HAP-1 (cell line): ENCODE measurements around the gene SGPL1.

ENCODE experiments used
- DNase-seq, 2 experiments: peaks; one replicate each; pipeline ENCODE4 v3.0.0-alpha.2; 2016 to 2020; ENCODE audit warnings: low spot score in 2 of 2
- H3K27me3 ChIP-seq: fragments of 250-450 bp; sonication (Bioruptor Pico); 2 replicates; pipeline ENCODE4 v1.5.1; 2020; ENCODE audit warnings: low read depth, mild to moderate bottlenecking, moderate library complexity
- H3K36me3 ChIP-seq: fragments of 250-450 bp; sonication (Bioruptor Pico); replicated peaks from 2 replicates; pipeline ENCODE4 v1.5.1; 2020; ENCODE audit warnings: mild to moderate bottlenecking
- H3K4me1 ChIP-seq: fragments of 250-450 bp; sonication (Bioruptor Pico); 2 replicates; pipeline ENCODE4 v1.5.1; 2020; ENCODE audit warnings: mild to moderate bottlenecking
- H3K4me3 ChIP-seq: fragments of 250-450 bp; sonication (Bioruptor Pico); 2 replicates; pipeline ENCODE4 v1.5.1; 2020; ENCODE audit warnings: mild to moderate bottlenecking, moderate library complexity
- H3K9me3 ChIP-seq: fragments of 250-450 bp; sonication (Bioruptor Pico); 2 replicates; pipeline ENCODE4 v1.5.1; 2020; ENCODE audit warnings: mild to moderate bottlenecking, moderate library complexity
- in situ Hi-C: fragments of 300-500 bp; cut with MboI; formaldehyde crosslinking; loops from 3 replicates; pipeline ENCODE4 v1.14.3; 2020; ENCODE audit warnings: low sequenced_read_pairs, inconsistent platforms, mixed read lengths

SGPL1 gene

DNA sequence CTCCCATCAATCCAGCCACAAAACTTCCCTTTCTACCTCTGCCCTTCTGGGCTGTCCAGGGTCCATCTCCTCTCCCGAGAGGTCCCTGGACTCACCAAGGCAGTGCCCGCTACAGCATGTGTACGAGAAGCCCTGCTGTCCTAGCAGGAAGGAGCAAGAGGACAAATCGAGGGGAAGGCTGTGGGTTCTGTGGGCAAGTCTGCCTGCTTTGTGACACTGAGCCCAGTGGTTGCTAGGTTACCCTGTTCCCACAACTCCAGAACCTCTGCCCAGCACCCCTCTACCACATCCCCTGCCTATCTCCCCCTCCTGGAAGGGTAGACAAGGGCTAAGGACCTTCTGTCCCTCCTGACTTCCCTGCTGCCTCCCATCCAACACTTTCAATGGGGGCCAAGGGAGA lies 30.6 kb upstream of the SGPL1 start, which contains the start of gene TBATA:
Gene TBATA, minus strand, starts transcription at position 188 of the 400 bp plus-strand sequence. CDS start 1,998 bp downstream, outside the sequence.
- H3K27me3 ChIP-seq: peaks cover 6% of the 10 kb centered on the region; the same call in 1 of the 2 replicates
- in situ Hi-C loops: no loop called here
- no peaks in the 10 kb centered on the region for H3K4me1 ChIP-seq
- no peaks in the 10 kb centered on the region for H3K9me3 ChIP-seq
- H3K36me3 ChIP-seq: no peaks in the 10 kb centered on the region
- H3K4me3 ChIP-seq: no peak within 1 kb of the TSS
- no peak for DNase-seq

DNA sequence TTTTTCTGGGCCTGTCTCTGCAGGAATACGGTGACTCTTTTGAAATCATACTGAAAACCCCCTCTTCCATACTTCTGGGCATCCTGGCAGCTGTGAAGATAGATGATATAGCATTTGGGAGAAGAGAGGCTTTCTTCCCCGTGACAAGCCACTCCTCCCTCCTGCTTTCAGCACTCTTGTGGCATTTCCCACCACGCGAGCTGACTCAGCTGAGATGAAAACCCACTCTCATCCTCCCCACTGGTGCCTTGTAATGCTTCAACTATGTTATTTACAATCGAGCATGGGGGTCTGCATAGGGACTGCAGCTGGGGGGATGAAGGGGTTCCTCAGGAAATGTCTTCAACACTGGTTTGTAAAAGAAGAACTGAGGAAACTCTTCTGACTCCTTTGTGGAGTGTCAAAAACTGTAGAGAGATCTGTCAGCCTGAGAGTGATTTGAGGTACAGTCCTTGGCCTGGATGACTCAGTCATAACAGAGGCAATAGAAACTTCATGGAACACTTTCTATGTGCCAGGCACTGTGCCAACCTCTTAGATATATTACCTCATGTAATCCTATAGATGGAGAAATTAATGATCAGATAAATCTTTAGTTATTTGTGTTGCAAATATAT lies 28.8 kb upstream of the SGPL1 start:
- Histone ChIP-seq H3K4me1 (no peaks in the 10 kb centered on the region), H3K9me3 (no peaks in the 10 kb centered on the region), H3K27me3 (peaks cover 17% of the 10 kb centered on the region), H3K36me3 (no peaks in the 10 kb centered on the region), H3K4me3 (no peak overlapping the region)
- in situ Hi-C loops: no loop called here
- no peak for DNase-seq

DNA sequence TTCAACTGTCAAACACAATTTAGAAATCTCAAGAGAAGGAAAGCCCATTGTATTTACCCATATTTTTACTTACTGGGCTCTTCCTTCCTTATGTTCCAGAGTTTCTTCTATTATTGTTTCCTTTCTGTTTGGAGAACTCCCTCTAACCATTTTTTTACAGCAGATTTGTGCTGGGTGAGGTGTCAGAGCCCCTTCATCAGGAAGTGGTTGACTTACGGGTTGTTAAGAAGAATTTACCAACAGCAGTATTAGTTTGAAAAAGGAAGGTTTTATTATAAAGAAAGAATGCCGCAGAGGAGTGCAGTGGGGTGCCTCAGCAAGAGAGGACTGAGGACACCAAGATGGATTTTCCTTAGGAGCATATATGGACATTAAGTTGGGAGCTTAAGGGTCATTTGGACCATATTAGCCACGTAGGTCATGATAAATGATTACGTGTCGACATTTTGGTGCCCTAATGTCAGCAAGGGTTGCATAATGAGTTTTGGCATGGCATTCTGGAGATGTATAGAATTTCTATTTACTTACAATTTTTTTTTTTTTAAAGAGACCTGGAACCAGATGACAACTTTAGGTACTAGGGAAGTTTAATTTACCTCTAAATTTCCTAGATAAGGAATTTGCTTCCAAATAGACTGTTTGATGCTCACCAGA lies 24.2 kb upstream of the SGPL1 start:
- no peak overlapping the region for H3K4me3 ChIP-seq
- H3K36me3 ChIP-seq: no peaks in the 10 kb centered on the region
- in situ Hi-C loops: no loop called here
- H3K9me3 ChIP-seq: no peaks in the 10 kb centered on the region
- no peaks in the 10 kb centered on the region for H3K4me1 ChIP-seq
- H3K27me3 ChIP-seq: peaks cover 14% of the 10 kb centered on the region
- no peak for DNase-seq

DNA sequence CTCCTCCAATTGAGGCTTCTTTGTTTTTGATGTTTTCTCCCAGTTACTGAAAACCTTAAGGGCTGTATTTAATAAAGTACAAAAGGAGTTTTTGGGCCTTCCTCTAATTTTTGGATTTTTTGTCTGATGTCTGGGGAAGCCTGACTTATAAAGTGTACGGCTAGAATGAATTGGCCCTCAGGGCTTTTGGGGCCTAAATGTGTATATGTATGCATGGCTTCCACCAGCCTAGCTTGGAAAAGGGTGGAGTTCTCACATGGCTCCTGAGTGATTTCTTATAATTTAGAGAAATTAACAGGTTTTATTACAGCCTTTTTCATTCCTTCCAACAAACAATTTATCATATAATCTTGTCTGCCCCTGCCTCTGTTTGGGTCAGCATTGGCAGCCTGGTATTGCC lies 20.1 kb upstream of the SGPL1 start:
- no peak overlapping the region for H3K4me3 ChIP-seq
- H3K27me3 ChIP-seq: peaks cover 9% of the 10 kb centered on the region
- no peak for DNase-seq
- in situ Hi-C loops: no loop called here
- H3K4me1 ChIP-seq: no peaks in the 10 kb centered on the region
- H3K9me3 ChIP-seq: no peaks in the 10 kb centered on the region
- no peaks in the 10 kb centered on the region for H3K36me3 ChIP-seq

DNA sequence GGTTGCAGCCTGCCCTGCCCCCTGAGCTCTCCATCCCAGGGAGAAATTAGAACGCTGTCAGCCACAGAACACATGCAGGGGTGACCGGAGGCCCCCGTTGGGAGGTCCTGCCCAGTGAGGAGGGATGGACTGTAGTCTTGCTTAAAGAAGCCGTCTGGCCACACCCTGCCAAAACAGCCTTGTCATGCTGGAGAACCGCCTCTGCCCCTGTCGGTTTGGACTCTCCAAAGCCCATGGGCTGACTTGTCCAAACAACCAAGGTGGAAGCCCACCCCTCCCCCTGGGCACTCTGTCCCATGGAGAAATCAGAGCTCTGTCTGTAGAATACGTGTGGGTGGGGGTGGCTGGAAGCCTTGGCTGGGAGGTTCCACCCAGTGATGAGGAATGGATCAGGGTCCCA lies 17.9 kb upstream of the SGPL1 start:
- Histone ChIP-seq H3K36me3 (no peaks in the 10 kb centered on the region), H3K4me1 (no peaks in the 10 kb centered on the region), H3K9me3 (no peaks in the 10 kb centered on the region), H3K27me3 (no peaks in the 10 kb centered on the region; the same call in 1 of the 2 replicates), H3K4me3 (no peak overlapping the region)
- DNase-seq: no peak
- in situ Hi-C loops: no loop called here

DNA sequence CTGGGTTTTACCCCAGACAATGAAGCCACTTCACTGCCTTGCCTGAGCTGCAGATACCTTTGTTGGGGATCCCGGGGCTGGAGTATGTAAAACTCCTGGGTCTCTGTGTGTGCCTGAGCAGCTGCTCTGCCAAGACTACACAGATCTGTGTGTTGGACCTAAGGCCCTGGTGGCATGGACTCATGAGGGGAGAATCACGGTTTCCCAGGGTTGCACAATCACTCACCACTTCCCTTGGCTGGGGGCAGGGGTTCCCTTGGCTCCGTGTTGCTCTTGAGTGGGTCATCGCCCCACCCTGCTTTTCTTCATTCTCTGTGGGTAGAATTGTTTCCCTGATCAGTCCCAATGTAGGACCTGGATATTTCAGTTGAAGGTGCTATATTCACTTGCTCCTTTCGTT lies 16.6 kb upstream of the SGPL1 start:
- in situ Hi-C loops: no loop called here
- no peak for DNase-seq
- H3K4me1 ChIP-seq: no peaks in the 10 kb centered on the region
- no peaks in the 10 kb centered on the region for H3K36me3 ChIP-seq
- H3K4me3 ChIP-seq: no peak overlapping the region
- no peaks in the 10 kb centered on the region for H3K9me3 ChIP-seq
- H3K27me3 ChIP-seq: no peaks in the 10 kb centered on the region; the same call in 1 of the 2 replicates

DNA sequence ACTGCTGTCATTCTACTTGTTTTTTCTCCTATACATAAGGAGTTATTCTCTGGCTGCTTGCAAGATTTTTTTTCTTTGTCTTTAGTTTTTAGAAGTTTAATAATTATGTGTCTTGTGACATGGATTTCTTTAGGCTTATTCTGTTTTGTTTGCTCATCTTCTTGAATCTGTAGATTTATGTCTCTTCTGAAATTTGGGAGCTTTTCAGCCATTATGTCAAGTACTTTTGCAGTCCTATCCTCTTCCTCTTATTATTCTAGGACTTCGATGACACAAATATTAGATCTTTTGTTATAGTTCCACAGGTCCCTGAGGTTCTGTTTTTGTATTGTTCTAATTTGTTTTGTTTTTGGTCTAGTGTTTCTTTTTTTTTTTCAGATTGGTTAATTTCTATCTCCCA lies 13.9 kb upstream of the SGPL1 start:
- DNase-seq: no peak
- peaks cover under 1% of the 10 kb centered on the region for H3K4me1 ChIP-seq
- H3K27me3 ChIP-seq: no peaks in the 10 kb centered on the region; the same call in 1 of the 2 replicates
- H3K4me3 ChIP-seq: no peak overlapping the region
- no peaks in the 10 kb centered on the region for H3K36me3 ChIP-seq
- in situ Hi-C loops: no loop called here
- no peaks in the 10 kb centered on the region for H3K9me3 ChIP-seq

DNA sequence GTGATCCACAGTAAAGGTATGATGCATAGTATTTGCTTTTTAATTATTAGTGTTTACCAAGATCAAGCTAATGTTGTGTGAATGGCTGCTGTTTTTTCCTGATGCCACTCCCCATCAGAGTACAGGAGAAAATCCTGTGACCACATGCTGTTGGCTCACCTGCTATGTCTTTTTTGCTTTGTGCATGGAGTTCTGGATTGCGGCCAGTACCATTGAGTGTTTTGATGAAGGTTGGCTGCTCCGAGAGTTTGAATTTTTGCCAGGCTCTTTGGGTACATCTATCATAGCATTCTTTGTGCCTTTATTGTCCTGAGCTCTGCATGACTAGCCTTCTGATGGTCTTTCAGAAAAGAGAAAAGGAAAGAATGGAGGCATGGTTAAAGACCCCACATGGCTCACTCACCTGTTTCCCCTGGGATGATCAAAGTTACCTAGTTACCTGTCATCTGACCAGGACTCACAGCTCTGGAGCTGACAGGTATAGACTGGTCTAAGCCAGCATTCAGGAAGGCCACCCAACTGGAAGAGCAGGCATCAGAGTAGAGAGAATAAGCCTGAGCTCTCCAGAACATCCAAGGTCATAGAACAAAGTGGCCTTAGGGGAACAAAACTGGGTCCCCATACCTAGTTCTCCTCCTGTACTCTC lies 11.8 kb upstream of the SGPL1 start:
- in situ Hi-C loops: no loop called here
- no peak for DNase-seq

DNA sequence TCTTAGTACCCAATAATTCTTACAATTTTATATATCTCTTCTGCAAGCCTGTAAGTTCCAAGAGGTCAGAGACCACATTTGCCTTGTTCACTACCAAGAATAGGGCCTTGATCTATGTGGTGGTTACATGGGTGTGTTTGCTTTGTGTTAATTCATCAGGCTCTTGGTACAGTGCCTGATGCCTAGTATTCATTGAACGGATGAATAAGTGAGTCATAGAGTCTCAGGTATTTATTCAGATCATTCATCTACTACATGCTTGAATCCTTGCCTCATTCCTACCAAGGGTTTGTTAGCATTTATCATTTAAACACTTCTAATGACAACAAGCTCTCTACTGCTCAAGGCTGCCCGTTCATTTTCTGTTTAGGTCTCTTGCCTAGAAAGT lies 11.3 kb upstream of the SGPL1 start:
- no peak overlapping the region for H3K4me3 ChIP-seq
- H3K4me1 ChIP-seq: peaks cover 9% of the 10 kb centered on the region
- no peaks in the 10 kb centered on the region for H3K36me3 ChIP-seq
- H3K27me3 ChIP-seq: no peaks in the 10 kb centered on the region; the same call in 1 of the 2 replicates
- no peaks in the 10 kb centered on the region for H3K9me3 ChIP-seq
- in situ Hi-C loops: no loop called here
- DNase-seq: no peak

More for the DNA sequence above, 11.8 kb upstream of the SGPL1 start:
- Histone ChIP-seq H3K4me1 (peaks cover 9% of the 10 kb centered on the region), H3K4me3 (no peak overlapping the region), H3K27me3 (no peaks in the 10 kb centered on the region; the same call in 1 of the 2 replicates), H3K9me3 (no peaks in the 10 kb centered on the region), H3K36me3 (no peaks in the 10 kb centered on the region)

DNA sequence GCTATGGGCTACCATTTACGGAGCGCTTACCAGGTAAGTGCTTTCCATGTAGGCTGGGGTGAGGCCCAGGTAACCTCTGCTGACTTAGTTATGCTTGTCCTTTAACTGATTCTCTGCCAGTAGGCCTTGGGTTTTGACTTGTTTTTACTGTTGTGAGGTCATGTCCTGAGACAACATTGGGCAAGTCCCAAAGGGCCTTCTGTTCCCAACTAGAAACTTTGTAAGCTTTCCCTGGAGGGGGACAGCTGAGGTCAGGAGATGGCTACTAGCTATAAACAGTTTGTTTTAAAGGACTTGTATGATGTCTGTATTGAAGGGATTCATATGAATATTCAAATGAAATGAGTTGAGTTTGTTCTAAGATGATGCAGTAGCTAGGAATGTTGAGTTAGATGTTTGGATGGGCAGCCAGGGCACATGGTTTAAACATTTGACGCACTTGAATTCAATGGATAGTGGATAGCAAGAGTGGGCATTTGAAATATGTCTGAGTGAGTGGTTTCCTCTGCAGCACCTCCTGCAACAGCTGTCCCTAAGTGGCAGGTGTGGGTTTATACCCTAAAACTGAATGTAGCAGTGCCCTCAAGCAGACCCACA lies 10.0 kb upstream of the SGPL1 start:
- in situ Hi-C loops: no loop called here
- Histone ChIP-seq H3K27me3 (no peaks in the 10 kb centered on the region; the same call in 1 of the 2 replicates), H3K9me3 (no peaks in the 10 kb centered on the region), H3K4me3 (no peak overlapping the region), H3K4me1 (peaks cover 9% of the 10 kb centered on the region), H3K36me3 (no peaks in the 10 kb centered on the region)
- no peak for DNase-seq

DNA sequence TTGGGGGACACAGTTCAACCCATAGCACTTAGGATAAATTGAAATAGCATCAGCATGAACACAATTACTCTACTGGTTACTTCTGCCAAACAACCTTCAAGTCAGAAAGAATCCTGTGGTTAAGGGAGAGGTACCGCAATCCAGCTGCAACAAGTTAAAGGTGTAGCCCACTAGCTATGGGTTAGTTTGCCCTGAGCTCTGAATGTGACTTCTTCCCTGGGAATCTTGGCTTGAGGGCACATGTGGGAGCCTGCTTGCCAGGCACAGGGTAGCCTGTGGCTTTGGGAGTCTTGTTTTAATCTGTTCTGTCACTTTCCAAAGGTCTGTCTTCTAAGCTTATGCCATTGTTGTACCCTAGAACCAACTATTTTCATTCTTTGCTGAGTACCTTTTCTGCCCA lies 8.9 kb upstream of the SGPL1 start:
- no peaks in the 10 kb centered on the region; the same call in 1 of the 2 replicates for H3K27me3 ChIP-seq
- no peaks in the 10 kb centered on the region for H3K9me3 ChIP-seq
- in situ Hi-C loops: no loop called here

DNA sequence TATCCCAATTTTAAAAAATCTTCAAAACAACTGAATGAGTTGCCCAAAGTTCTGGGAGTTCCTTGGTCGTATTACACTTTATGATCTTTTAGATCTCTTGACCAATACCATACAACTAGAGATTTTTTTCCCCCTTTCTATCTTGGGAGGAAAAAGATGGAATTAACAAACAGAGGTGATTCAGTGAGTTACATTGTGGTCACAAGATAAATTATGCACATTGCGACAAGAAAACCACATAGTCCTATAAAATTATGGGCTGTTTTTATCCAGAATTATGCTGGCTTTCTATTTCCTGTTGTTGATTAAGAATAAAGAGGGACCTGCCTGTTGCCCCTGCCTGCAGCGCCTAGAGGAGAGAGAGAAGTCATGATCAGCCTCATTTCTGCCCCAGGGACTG lies 8.2 kb upstream of the SGPL1 start:
- Histone ChIP-seq H3K9me3 (no peaks in the 10 kb centered on the region), H3K4me1 (peaks cover 9% of the 10 kb centered on the region), H3K4me3 (no peak overlapping the region), H3K27me3 (no peaks in the 10 kb centered on the region), H3K36me3 (no peaks in the 10 kb centered on the region)
- in situ Hi-C loops: no loop called here
- DNase-seq: no peak

More for the DNA sequence above, 8.9 kb upstream of the SGPL1 start:
- no peak for DNase-seq
- H3K4me1 ChIP-seq: peaks cover 9% of the 10 kb centered on the region
- no peaks in the 10 kb centered on the region for H3K36me3 ChIP-seq
- H3K4me3 ChIP-seq: no peak overlapping the region

DNA sequence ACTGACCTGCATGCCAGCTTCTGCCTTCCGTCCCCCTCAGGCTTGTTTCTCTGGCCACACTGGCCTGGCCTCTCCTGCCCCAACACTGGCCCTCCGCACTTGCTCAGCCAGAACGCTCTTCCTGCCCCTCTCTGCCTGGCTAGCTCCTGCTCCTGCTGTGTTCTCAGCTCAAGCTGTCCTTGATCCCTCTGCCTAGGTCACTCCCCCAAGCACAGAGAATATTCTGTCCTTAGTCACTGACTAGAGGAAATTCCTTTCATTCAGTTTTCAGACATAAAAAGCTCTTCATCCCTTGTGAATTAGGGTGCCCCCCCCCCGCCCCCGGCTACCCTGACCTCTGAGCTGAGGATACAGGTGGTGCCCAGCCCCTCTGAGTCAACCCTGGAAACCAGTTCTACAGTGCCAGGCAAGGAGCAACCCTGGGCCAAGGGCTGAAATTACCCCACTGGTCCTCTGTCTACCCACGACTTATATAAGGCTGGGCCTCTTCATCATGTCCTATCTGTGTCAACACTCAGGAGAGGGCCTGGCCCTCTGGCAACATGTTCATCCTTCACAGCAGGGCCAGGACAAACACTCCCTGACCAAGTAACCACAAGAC lies 6.6 kb upstream of the SGPL1 start:
- in situ Hi-C loops: no loop called here
- Histone ChIP-seq H3K4me1 (peaks cover 9% of the 10 kb centered on the region), H3K36me3 (no peaks in the 10 kb centered on the region), H3K4me3 (no peak overlapping the region), H3K9me3 (no peaks in the 10 kb centered on the region), H3K27me3 (no peaks in the 10 kb centered on the region)
- DNase-seq: no peak
